HG03159 (cell line): ENCODE results near the gene THAP6.
"Not testable (repeated sequence)": the region's sequence is repeated elsewhere in the genome, so short reads cannot be mapped to it uniquely, and the experiment has no call there.

ENCODE experiments used
- ATAC-seq: cut with Tn5 transposase; IDR thresholded peaks from one replicate; pipeline ENCODE4 v1.9.1; 2021; ENCODE audit warnings: mild to moderate bottlenecking, moderate library complexity; ENCODE audit not compliant: unreplicated experiment

THAP6 gene

GRCh38 chr4:75519452-75519851 is 5.2 kb downstream of the THAP6 start:
- not testable (repeated sequence) for ATAC-seq

GRCh38 chr4:75525086-75525485 is 10.8 kb downstream of the THAP6 start:
- ATAC-seq, result no peak

DNA sequence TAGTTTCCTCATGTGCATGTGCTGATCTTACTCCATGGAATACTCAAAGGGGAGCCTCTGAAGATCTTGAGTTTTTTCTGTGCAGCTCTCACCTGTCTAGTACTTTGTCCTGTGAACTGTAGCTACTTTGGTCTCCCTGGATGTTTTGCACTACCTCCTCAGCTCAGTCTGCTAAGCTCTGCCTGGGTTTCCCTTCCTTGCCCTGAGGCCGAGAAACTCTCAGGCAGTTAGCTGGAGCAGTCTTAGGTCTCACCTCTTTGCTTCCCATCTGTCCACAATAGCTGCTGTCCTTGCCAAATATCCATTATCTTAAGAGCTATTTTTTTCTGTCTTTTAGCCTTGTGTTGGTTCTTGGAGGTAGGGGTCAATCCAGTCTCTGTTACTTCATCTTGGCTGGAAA is 11.6 kb downstream of the THAP6 start:
- no peak for ATAC-seq

GRCh38 chr4:75527482-75527881 is 13.2 kb downstream of the THAP6 start:
- no peak for ATAC-seq

DNA sequence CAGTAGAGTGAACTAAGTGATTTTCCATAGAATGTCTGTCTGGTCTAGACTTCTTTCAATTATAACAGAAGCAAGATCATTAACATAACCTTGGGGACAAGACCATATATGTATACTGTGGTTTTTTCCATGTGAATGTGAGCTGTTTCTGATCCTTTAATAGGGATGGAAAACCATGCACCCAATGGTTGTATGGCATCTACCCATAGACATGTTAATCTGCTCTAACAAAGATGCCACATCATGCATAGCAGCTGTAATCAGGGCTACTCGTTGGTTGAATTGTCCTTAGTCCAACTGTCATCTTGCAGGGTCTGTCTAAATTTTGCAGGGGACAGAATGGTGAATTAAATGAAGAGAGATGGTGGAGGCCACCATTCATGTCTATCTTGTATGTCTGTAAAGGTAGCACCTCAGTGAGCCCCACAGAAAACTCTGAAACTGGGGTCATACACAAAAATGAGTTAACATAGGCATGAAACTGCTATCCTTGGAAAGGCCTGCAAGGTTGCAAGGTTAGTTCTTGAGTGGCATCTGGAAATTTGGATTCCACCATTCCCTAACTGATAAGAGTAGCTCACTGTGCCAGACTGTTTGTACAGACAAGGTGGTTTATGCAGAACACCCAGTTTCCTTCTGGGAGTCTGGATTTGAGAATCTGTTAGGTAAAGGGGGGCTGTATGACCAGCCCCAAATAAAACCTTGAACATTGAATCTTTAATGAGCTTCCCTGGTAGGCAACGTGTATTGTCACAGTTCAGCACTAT is 16.5 kb downstream of the THAP6 start:
- no peak for ATAC-seq

DNA sequence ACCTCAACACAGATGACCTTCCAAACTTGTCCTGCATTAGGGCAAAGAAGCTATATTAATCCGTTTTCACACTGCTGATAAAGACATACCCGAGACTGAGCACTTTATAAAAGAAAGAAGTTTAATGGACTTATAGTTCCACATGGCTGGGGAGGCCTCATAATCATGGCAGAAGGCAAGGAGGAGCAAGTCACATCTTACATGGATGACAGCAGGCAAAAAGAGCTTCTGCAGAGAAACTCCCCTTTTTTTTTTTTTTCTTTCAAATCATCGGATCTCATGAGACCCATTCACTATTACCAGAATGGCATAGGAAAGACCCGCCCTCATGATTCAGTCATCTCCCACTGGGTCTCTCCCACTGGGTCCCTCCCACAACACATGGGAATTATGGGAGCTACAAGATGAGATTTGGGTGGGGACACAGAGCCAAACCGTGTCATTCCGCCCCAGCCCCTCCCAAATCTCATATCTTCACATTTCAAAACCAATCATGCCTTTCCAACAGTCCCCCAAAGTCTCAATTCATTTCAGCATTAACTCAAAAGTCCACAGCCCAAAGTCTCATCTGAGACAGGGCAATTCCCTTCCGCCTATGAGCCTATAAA is 17.4 kb downstream of the THAP6 start:
- not testable (repeated sequence) for ATAC-seq

DNA sequence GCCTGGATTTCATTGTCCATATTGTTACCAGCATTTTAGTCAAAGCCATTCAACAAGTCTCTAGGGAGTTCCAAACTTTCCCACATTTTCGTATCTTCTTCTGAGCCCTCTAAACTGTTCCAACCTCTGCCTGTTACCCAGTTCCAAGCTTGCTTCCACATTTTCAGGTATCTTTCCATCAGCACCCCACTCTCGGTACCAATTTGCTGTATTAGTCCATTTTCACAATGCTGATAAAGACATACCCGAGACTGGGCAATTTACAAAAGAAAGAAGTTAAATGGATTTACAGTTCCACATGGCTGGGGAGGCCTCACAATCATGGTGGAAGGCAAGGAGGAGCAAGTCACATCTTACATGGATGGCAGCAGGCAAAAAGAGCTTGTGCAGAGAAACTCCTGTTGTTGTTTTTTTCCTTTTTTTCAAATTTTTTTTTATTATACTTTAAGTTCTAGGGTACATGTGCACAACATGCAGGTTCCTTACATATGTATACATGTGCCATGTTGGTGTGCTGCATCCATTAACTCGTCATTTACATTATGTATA is 19.1 kb downstream of the THAP6 start:
- not testable (repeated sequence) for ATAC-seq

GRCh38 chr4:75533926-75534325 is 19.7 kb downstream of the THAP6 start:
- not testable (repeated sequence) for ATAC-seq

- not testable (repeated sequence) for ATAC-seq
Observed at GRCh38 chr4:75537308-75537707, 23.0 kb downstream of the THAP6 start.

- ATAC-seq, result no peak
Observed at GRCh38 chr4:75542824-75543223, 28.6 kb downstream of the THAP6 start.

GRCh38 chr4:75544220-75544619 is 29.9 kb downstream of the THAP6 start:
- ATAC-seq, result not testable (repeated sequence)

- ATAC-seq, result no peak
Observed at GRCh38 chr4:75544870-75545269, 30.6 kb downstream of the THAP6 start.

DNA sequence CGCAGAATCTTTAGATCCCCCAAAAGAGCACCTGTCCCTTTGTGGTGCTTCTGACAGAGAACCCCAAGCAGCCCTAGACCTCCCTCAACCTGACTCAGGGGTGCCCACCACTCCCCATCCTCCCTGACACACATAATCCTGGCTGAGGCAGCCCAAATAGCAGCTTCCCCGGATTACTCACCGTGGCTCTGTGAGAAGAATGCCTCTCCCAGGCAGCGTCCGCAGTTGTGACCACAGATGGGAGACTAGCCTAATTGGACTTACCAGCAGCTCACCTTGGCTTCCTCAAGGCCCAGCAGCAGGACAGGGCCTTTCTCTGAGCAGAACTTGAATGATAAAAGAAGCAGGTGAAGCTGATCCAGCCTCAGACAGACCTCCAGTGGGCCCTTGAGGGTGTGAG is 31.3 kb downstream of the THAP6 start:
- ATAC-seq, result no peak

DNA sequence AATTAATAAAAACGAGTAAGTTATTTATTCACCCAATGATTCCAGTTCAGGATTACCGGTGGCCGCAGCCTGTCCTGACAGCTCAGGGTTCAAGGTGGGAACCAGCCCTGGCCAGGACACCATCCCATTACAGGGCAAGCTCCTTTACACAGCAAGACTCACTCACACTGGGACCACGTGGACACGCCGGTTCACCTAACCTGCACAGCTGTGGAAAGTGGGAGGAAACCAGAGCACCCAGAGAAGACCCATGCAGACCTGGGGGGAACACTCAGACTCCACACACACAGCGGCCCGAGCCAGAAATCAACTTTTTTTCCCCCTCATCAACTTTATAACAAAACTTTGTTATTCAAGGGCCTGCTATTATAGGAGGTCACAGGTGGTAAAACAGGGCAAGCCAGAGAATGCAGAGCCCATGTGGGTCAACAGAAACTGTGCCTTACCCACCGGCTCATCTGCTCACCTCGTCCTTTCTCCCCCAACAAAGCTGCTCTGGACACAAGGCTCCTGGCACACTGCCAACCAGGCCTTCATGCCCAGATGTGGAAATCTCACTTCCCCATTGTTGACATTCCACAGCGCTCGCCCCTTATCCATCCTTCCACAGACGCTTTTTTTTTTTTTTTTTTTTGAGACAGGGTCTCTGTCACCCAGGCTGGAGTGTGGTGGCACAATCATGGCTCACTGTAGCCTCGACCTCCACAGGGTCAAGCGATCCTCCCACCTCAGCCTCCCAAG is 33.5 kb downstream of the THAP6 start:
- ATAC-seq, result no peak

- ATAC-seq, result no peak
Observed at GRCh38 chr4:75549019-75549418, 34.7 kb downstream of the THAP6 start.

- no peak for ATAC-seq
Observed at GRCh38 chr4:75552452-75552851, 38.2 kb downstream of the THAP6 start.

DNA sequence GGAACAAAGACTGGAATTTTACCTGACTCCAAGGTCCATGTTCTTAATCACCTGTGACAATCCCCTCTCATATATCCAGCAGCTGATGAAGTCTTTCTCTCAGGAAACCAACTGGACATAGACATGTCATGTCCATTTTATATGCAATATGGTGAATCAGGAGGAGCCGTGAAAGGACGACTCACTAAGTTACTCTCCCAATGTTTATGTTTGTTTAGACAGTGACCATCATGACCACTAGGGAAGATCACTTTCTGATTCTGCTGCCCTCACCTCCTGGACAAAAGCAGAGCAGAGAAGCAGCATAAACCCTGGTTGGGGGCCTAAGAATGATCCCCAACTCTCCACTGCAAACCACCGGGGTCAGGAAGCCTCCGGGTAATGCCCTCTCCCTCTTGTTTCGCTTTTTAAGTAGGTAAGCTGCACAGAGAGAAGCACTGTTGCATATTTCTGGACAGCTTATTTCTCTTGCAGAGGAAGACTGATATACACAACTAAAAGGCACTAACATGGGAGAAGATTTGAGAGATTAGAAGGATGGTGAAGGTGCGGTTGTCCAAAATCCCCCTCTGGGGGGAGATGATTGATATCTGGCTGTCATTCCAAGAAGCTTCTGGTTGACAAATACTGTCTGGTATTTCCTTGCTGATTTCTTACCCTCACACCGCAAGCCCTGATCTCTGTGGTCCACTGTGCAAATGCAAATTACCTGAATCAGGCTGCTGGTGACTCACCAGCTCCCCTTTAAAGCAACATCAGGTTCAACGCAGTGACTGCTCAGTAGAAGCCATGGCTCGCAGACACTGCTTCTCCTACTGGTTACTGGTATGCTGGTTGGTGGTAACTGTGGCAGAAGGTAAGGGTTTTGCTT is 41.3 kb downstream of the THAP6 start, which contains the start of gene ODAPH:
ODAPH (plus strand) TSS at position 773 of the 871 bp plus-strand sequence; CDS start at position 790, 17 bp downstream.
- peak; percentile 95 for ATAC-seq

DNA sequence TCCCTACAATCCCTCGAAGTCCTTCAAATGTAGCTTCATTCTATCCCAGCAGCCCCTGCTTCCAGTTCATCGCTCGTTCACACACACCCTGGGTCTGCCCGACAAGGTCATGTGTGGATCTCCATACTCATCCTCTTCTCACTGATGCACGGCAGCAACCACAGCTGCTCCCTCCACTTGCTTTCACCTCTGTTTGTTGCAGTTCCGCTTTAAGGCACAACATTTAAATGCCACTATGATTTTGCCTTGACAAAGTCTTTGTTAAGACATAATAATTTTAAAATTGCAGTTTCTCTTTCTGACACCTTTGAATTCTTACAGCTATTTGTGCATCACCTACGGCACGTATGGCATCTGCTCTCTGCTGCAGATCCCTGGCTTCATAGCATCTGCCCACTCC is 43.4 kb downstream of the THAP6 start:
- no peak for ATAC-seq

DNA sequence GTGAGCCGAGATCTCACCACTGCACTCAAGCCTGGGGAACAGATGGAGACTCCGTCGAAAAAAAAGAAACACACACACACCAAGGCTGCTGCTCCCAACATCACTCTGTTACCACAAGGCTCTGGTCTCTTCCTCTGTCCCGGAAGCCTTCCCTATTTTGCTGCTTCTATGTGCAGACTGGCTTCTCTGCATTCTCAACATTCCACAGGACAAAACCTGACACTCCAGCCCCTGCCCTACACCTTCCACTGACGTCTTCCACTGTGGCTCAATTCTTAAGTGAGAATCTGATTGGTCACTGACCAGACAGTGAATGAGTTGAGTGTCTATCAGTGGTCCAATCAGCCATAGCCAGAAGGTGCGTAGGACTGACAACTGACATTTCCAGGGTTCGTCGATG is 47.5 kb downstream of the THAP6 start:
- ATAC-seq, result no peak

- ATAC-seq, result no peak
Observed at GRCh38 chr4:75564023-75564422, 49.8 kb downstream of the THAP6 start.
